Urinary bladder (tissue), 2 donors: ENCODE data around the gene CFAP299. TPM values are rescaled to one million over a fixed set of nuclear protein-coding genes. Genes with fewer than 3 reads are reported as not detected.

Experiments used
- polyA plus RNA-seq: library from polyadenylated mRNA; stranded (reverse); fragments of 200-250 nt; gene quantifications from one replicate; pipeline ENCODE4 v1.2.3, GENCODE V29; 2013
- total RNA-seq: library from RNA; depleted of rRNA; stranded (reverse); fragments of >200 nt; gene quantifications from one replicate; pipeline ENCODE4 v1.2.3, GENCODE V29; 2014
- donor health status: healthy.

Gene CFAP299
- total and polyA plus RNA-seq, 2 donors: not detected

Other genes with a start within 250 kb of the CFAP299 start
- gene PRDM8, start 138.2 kb upstream of the CFAP299 start, total RNA-seq: 7.5 TPM
- 13.7 TPM for gene PRDM8, start 138.2 kb upstream of the CFAP299 start, polyA plus RNA-seq
- gene FGF5, start 69.1 kb upstream of the CFAP299 start, total RNA-seq: 0.05 TPM
- not detected for gene FGF5, start 69.1 kb upstream of the CFAP299 start, polyA plus RNA-seq